HUDEP-2 (cell line): Measurements from ENCODE around the gene SREBF1.
"Not testable (repeated sequence)": the region's sequence is repeated elsewhere in the genome, so short reads cannot be mapped to it uniquely, and the experiment has no call there.

Experiments
- DNase-seq, 76 experiments: peaks; one replicate each; lab custom pipeline; 2025; ENCODE audit not compliant: unreplicated experiment in 76 of 76; lab: John Stamatoyannopoulos, UW

Gene SREBF1

GRCh38 chr17:17814162-17815061 is 22.4 kb downstream of the SREBF1 start:
- no peak for DNase-seq

GRCh38 chr17:17813725-17814095 is 23.1 kb downstream of the SREBF1 start:
- no peak for DNase-seq

GRCh38 chr17:17813055-17813724 is 23.6 kb downstream of the SREBF1 start:
- no peak for DNase-seq

GRCh38 chr17:17812211-17813054 is 24.4 kb downstream of the SREBF1 start:
- peak in 43 of 76 experiments; percentile 14 to 64 (median 41) for DNase-seq

DNA sequence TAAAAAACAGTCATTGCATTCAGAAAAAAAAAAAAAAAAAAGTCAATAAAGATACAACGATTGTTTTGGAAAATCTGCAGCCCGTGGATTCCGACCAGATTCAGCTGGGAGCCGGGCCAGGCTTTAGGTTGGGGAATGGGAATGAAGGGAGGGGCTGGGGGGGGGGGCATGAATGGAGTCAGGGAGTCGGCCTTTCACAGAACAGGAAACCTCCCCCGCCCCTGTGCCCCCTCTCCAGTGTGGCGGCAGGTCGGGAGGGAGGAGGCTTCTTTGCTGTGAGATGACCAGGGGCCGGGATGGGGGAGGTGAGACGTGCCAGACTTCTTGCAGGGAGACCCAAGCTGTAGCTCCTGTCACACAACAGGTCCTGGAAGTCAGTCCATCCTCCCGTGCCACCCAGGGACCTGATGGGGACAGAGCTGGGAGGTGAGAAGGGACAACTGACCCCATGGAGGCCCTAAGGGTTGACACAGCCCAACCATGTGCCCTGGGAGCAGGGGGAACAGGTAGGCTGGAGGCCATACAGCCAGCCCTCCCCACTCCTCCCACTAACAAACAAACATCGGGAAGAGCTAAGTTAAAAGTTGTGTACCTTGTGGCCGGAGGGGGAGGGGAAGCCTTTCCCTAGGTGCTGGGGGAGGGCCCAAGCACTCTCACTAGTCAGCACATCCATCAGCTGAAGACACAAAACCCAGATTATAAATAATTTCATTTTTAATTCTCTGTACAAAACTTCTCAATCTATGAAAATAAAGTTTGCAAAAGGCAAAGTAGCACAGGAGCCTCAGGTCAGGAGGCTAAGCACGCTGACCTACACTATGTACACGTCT is 25.2 kb downstream of the SREBF1 start:
- DNase-seq = no peak

- no peak for DNase-seq
Observed at GRCh38 chr17:17810895-17811248, 25.9 kb downstream of the SREBF1 start.

GRCh38 chr17:17810084-17810894 is 26.5 kb downstream of the SREBF1 start:
- DNase-seq = peak in 7 of 76 experiments; percentile 17 to 42 (median 33)

DNA sequence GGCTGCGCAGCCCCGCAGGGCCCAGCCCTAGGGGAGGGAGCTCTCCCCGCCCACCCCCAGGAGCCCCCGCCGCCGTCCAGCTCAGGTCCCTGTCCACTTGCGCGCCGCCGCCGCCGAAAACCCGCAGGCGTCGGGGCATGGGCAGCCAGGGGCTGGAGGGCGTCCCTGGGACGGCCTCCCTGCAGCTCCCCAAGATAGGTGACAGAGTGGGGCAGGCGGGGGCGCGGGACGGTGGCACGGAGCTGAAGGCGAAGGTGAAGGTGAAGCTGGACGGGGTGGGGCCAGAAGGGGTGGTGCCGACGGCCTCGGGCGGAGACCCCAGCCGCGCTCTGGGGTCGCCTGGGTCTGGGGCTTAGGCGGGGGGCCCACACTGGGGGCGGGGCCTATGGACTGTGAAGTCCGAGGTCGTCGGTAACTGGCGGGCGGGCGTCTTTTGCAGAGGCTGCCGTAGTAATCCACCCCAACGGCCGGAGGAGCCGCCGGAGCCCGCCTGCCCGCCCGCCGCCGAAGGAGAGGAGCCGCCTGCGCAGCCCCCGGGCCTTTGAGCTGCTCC is 27.2 kb downstream of the SREBF1 start:
- no peak for DNase-seq

- peak in 3 of 76 experiments; percentile 11 to 34 (median 19) for DNase-seq
Observed at GRCh38 chr17:17808706-17809432, 27.9 kb downstream of the SREBF1 start.

GRCh38 chr17:17808200-17808599 is 28.6 kb downstream of the SREBF1 start:
- not testable (repeated sequence) for DNase-seq

- DNase-seq = no peak
Observed at GRCh38 chr17:17807440-17807839, 29.3 kb downstream of the SREBF1 start.

GRCh38 chr17:17806611-17807274 is 30.0 kb downstream of the SREBF1 start:
- DNase-seq = no peak

DNA sequence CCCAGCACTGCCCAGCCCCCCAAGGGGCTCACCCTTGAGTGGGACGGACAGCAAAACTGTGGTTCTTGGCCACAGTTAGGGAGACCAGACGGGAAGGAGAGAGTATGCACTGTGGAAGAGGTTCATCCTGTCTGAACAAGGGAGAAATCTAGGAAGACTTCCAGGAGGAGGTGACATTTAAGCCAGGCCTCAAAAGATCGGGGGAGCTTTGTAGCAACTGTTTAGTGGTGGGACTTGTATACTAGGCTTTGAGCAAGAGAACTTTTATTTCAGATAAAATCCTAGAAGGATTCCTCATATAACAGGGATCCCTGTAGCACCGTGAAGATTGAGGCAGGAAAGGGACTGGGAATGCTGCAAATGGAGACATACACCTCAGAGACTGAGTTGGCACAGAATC is 30.8 kb downstream of the SREBF1 start:
- no peak for DNase-seq

DNA sequence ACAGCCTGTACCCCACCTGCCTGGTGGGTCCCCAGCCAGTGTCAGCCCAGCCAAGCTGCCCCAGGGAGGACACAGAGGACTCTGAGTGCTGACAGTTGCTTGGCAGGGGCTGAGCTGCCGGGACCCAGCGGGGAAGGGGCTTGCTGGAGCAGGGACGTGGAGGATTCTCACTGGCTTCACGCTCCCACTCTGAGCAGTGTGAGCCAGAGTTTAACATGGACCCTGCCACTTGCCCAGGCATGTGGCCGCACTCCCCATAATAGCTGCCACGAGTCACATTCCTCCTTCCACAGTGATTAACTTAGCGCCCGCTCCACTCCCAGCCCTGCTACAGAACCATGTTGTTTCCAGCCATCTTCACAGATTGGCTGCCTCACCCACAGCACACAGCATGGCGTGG is 31.2 kb downstream of the SREBF1 start:
- no peak for DNase-seq

DNA sequence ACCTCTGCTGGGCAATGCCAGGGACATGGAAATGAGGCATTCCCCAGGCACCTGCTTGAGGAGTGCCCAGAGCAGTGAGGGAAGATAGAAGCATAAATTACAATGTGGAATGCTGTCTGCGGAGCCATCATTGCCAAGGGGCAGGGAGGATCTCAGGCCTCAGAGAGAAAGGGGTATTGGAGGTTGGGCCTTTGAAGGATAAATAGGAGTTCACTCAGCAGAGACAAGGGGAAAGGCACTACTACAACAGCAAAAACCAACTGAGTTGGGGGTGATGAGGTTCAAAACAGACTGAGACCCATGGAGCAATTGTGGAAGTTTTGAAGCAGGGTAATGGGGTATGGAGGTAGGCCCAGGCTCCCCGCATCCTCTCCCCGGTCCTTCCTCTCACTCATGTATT is 32.8 kb downstream of the SREBF1 start:
- DNase-seq = no peak

- DNase-seq = no peak
Observed at GRCh38 chr17:17801800-17802481, 34.8 kb downstream of the SREBF1 start.

DNA sequence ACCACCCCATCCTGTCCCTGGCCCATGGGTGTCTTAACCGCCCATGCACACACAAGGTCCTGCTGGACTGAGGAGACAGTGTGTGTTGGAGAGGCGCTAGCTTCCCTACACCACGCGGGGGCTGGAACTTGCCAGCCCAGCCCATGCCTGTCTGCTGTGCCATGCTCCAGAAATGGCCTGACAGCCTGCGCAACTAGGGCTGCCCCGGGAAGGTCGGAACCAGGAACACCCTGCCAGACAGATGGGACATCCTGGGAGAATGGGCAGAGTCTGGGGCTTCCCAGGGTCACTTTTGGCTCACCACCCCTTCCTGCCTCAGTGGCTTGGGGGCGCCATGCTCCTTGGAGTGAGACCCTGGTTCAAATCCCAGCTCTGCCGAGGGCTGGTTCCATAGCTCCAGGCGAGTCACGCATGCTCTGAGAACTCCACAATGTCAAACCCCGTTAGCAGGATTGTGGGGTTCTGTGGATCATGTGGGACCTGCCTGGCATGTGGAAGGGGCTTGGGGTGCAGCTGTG is 36.2 kb downstream of the SREBF1 start:
- DNase-seq = no peak
